ENCODE measurements around the gene ARRDC3.
"Not testable (repeated sequence)": the region's sequence is repeated elsewhere in the genome, so short reads cannot be mapped to it uniquely, and the experiment has no call there.

ARRDC3 gene

GRCh38 chr5:91357012-91357634 lies 26.0 kb downstream of the ARRDC3 start:
- no peak for DNase-seq

GRCh38 chr5:91354867-91355266 lies 28.2 kb downstream of the ARRDC3 start:
- DNase-seq, result not testable (repeated sequence)

- no peak for DNase-seq
Observed at GRCh38 chr5:91352831-91353695, 30.1 kb downstream of the ARRDC3 start.

GRCh38 chr5:91345461-91345860 lies 37.7 kb downstream of the ARRDC3 start:
- no peak for DNase-seq

GRCh38 chr5:91344661-91345200 lies 38.4 kb downstream of the ARRDC3 start:
- not testable (repeated sequence) for DNase-seq

GRCh38 chr5:91343916-91344315 lies 39.2 kb downstream of the ARRDC3 start:
- DNase-seq, result no peak

GRCh38 chr5:91342931-91343330 lies 40.2 kb downstream of the ARRDC3 start:
- not testable (repeated sequence) for DNase-seq

- DNase-seq, result no peak
Observed at GRCh38 chr5:91341154-91341553, 42.0 kb downstream of the ARRDC3 start.

GRCh38 chr5:91340532-91340931 lies 42.6 kb downstream of the ARRDC3 start:
- no peak for DNase-seq

GRCh38 chr5:91339063-91339705 lies 43.9 kb downstream of the ARRDC3 start:
- no peak for DNase-seq

GRCh38 chr5:91332267-91333045 lies 50.7 kb downstream of the ARRDC3 start:
- peak; percentile 6 for DNase-seq

GRCh38 chr5:91331705-91332104 lies 51.4 kb downstream of the ARRDC3 start:
- DNase-seq, result no peak

- no peak for DNase-seq
Observed at GRCh38 chr5:91329283-91329682, 53.8 kb downstream of the ARRDC3 start.

GRCh38 chr5:91328743-91329142 lies 54.4 kb downstream of the ARRDC3 start:
- no peak for DNase-seq

GRCh38 chr5:91322981-91323380 lies 60.1 kb downstream of the ARRDC3 start:
- DNase-seq, result not testable (repeated sequence)

GRCh38 chr5:91319667-91320066 lies 63.5 kb downstream of the ARRDC3 start:
- DNase-seq, result no peak

- peak; percentile 74 for DNase-seq
Observed at GRCh38 chr5:91318724-91319123, 64.4 kb downstream of the ARRDC3 start.
